ENCODE data around the gene PNLIPRP2. TPM values are rescaled to one million over a fixed set of nuclear protein-coding genes. Genes with fewer than 3 reads are reported as not detected.

Gene PNLIPRP2
- total RNA-seq, 2 donors from 2014 or later = 0.64 to 0.79 TPM

DNA sequence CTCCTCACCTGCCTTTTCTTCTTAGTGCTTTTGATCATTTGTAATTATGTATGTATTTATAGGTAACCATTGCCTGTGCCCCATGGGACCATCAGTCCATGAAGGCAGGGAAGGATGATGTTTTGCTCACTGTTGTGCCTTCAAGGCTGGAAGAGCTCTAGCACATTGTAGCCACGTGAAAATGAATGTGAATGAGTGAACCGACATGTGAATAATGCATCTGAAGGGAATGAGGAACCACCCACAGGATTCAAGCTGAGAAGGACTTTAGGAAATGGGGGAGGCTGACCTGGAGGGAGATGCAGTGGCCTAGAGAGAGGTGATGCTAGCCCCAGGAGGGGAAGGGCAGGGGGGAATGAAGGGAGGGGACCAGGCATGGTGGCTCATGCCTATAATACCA lies 6.0 kb upstream of the PNLIPRP2 start:
- Histone ChIP-seq H3K4me3 (ENCODE audit: low read length) (no peak overlapping the region), H3K27me3 (ENCODE audit: control insufficient read depth, insufficient read depth, low read length, poor library complexity, severe bottlenecking) (no peaks in the 10 kb centered on the region), H3K4me1 (ENCODE audit: control insufficient read depth, insufficient read depth, low read length) (no peaks in the 10 kb centered on the region), H3K9me3 (ENCODE audit: control insufficient read depth, low read length) (no peaks in the 10 kb centered on the region), H3K9ac (ENCODE audit: extremely low read depth, low read length, poor library complexity, severe bottlenecking) (no peak overlapping the region), H3K36me3 (ENCODE audit: control insufficient read depth, insufficient read depth, low read length) (no peaks in the 10 kb centered on the region), H3K27ac (ENCODE audit: low read depth, low read length) (no peak overlapping the region)
- TF ChIP-seq, protein P1, sequence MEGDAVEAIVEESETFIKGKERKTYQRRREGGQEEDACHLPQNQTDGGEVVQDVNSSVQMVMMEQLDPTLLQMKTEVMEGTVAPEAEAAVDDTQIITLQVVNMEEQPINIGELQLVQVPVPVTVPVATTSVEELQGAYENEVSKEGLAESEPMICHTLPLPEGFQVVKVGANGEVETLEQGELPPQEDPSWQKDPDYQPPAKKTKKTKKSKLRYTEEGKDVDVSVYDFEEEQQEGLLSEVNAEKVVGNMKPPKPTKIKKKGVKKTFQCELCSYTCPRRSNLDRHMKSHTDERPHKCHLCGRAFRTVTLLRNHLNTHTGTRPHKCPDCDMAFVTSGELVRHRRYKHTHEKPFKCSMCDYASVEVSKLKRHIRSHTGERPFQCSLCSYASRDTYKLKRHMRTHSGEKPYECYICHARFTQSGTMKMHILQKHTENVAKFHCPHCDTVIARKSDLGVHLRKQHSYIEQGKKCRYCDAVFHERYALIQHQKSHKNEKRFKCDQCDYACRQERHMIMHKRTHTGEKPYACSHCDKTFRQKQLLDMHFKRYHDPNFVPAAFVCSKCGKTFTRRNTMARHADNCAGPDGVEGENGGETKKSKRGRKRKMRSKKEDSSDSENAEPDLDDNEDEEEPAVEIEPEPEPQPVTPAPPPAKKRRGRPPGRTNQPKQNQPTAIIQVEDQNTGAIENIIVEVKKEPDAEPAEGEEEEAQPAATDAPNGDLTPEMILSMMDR (conservative IDR thresholded peaks at IDR 0.05) = no peak
- no peaks in the 10 kb centered on the region for H3K36me3 Mint-ChIP-seq (ENCODE audit: low read depth)
- H3K27me3 Mint-ChIP-seq (ENCODE audit: insufficient read depth) = peaks cover 10% of the 10 kb centered on the region
- peaks cover 7% of the 10 kb centered on the region for H3K9me3 Mint-ChIP-seq
- 28 to 45% methylated on average over 2 of the region's 2 CpGs for WGBS, 2 experiments (ENCODE audit: insufficient coverage in 1 of 2, insufficient read length in 1 of 2)
- peaks cover 5% of the 10 kb centered on the region for H3K4me1 Mint-ChIP-seq
- DNase-seq = no peak
- no peak overlapping the region for H3K27ac Mint-ChIP-seq
- H3K4me3 Mint-ChIP-seq = no peak overlapping the region

GRCh38 chr10:116615199-116615776 lies 5.5 kb upstream of the PNLIPRP2 start:
- H3K36me3 Mint-ChIP-seq (ENCODE audit: low read depth) = no peaks in the 10 kb centered on the region
- H3K9me3 ChIP-seq (ENCODE audit: control insufficient read depth, low read length) = no peaks in the 10 kb centered on the region
- H3K4me3 ChIP-seq (ENCODE audit: low read length) = no peak overlapping the region
- H3K27me3 Mint-ChIP-seq (ENCODE audit: insufficient read depth) = peaks cover 10% of the 10 kb centered on the region
- TF ChIP-seq, protein P1 (conservative IDR thresholded peaks at IDR 0.05) = no peak
- no peaks in the 10 kb centered on the region for H3K27me3 ChIP-seq (ENCODE audit: control insufficient read depth, insufficient read depth, low read length, poor library complexity, severe bottlenecking)
- no peak overlapping the region for H3K27ac Mint-ChIP-seq
- no peak overlapping the region for H3K27ac ChIP-seq (ENCODE audit: low read depth, low read length)
- no peak overlapping the region for H3K4me3 Mint-ChIP-seq
- no peaks in the 10 kb centered on the region for H3K4me1 ChIP-seq (ENCODE audit: control insufficient read depth, insufficient read depth, low read length)
- peaks cover 7% of the 10 kb centered on the region for H3K9me3 Mint-ChIP-seq
- no peak overlapping the region for H3K9ac ChIP-seq (ENCODE audit: extremely low read depth, low read length, poor library complexity, severe bottlenecking)
- H3K4me1 Mint-ChIP-seq = peaks cover 5% of the 10 kb centered on the region
- no peak for DNase-seq
- WGBS, 2 experiments (ENCODE audit: insufficient coverage in 1 of 2, insufficient read length in 1 of 2) = 60 to 93% methylated on average over 1 to 3 of the region's 3 CpGs
- no peaks in the 10 kb centered on the region for H3K36me3 ChIP-seq (ENCODE audit: control insufficient read depth, insufficient read depth, low read length)

- H3K36me3 ChIP-seq (ENCODE audit: control insufficient read depth, insufficient read depth, low read length) = no peaks in the 10 kb centered on the region
- H3K27ac ChIP-seq (ENCODE audit: low read depth, low read length) = no peak overlapping the region
- peaks cover 1% of the 10 kb centered on the region for H3K4me1 Mint-ChIP-seq
- H3K9me3 ChIP-seq (ENCODE audit: control insufficient read depth, low read length) = no peaks in the 10 kb centered on the region
- peaks cover 12% of the 10 kb centered on the region for H3K27me3 Mint-ChIP-seq (ENCODE audit: insufficient read depth)
- H3K9ac ChIP-seq (ENCODE audit: extremely low read depth, low read length, poor library complexity, severe bottlenecking) = no peak overlapping the region
- no peaks in the 10 kb centered on the region for H3K27me3 ChIP-seq (ENCODE audit: control insufficient read depth, insufficient read depth, low read length, poor library complexity, severe bottlenecking)
- no peak for DNase-seq
- no peaks in the 10 kb centered on the region for H3K9me3 Mint-ChIP-seq
- no peaks in the 10 kb centered on the region for H3K4me1 ChIP-seq (ENCODE audit: control insufficient read depth, insufficient read depth, low read length)
- no peak overlapping the region for H3K4me3 Mint-ChIP-seq
- no peaks in the 10 kb centered on the region for H3K36me3 Mint-ChIP-seq (ENCODE audit: low read depth)
- H3K4me3 ChIP-seq (ENCODE audit: low read length) = no peak overlapping the region
- TF ChIP-seq, protein P1 (conservative IDR thresholded peaks at IDR 0.05) = no peak
- no peak overlapping the region for H3K27ac Mint-ChIP-seq
- 81 to 93% methylated on average over 4 to 8 of the region's 8 CpGs for WGBS, 2 experiments (ENCODE audit: insufficient coverage in 1 of 2, insufficient read length in 1 of 2)
Measured at GRCh38 chr10:116621476-116621875, 723 bp downstream of the PNLIPRP2 start.

Measured in endodermal cell (in vitro differentiated cells).